Transverse colon (tissue), 3 donors: ENCODE measurements around the gene PP2D1.

Source experiments
- CTCF ChIP-seq, 5 experiments: fragments of 200-600 bp in 3 of 5; fragments of 450-650 bp in 2 of 5; sonication (generic) in 3 of 5; IDR thresholded peaks; 1 replicate in 2 of 5; 2 replicates in 3 of 5; pipeline ENCODE4 v1.5.1; 2016 to 2017; ENCODE audit warnings: antibody characterized with exemption in 5 of 5, inconsistent platforms in 3 of 5, mild to moderate bottlenecking in 2 of 5, moderate library complexity in 1 of 5
- POLR2A ChIP-seq: fragments of 450-650 bp; IDR thresholded peaks from one replicate; pipeline ENCODE4 v1.6.1; 2016; ENCODE audit warnings: antibody characterized with exemption, mild to moderate bottlenecking, moderate library complexity

GRCh38 chr3:20027136-20027535 is 15.1 kb upstream of the PP2D1 start:
- TF ChIP-seq POLR2A (no peak), CTCF (IDR thresholded peaks at IDR 0.05) (no peak)
